Measurements from ENCODE around the gene ABCG2.

ABCG2 gene

DNA sequence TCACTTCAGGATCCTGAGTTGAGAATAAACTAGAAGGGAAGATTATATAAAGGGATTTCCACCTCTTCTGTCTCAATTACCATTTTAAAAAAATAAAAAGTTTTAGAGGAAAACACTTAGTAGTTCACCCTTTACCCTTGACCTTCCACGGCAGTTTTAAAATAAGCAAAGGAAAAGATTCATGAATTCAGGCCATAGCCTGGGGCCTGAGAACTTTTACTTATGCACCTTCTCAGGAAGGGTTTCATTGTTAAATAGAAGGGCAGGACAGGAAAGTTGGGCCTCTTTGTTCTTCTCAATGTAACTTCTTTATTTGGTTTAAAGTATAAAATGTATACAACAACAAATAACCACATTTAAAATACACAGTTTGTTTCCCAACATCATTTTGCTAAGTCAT lies 96.1 kb downstream of the ABCG2 start:
- no peak for DNase-seq

GRCh38 chr4:88060431-88060830 lies 98.0 kb downstream of the ABCG2 start:
- DNase-seq: no peak

- no peak for DNase-seq
Observed at GRCh38 chr4:88059766-88060165, 98.7 kb downstream of the ABCG2 start.

DNA sequence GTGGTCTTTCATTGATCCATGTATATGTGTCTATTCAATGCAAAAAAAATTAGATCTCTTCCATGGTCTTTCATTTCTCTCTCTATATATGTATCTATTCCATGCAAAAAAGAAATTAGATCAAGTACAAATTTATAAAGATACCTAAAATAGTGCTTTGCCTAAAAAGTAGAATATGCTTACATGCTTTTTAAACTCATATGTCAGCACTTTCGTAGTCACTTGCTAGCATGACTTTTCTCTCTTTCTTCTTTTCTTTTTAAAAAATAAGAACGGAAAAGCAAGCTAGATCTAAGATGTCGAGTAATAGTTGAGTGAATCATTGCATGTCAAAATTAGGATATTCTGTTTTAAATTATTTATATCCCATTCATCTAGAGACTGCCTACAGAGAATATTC lies 100.1 kb downstream of the ABCG2 start:
- DNase-seq: no peak

GRCh38 chr4:88054901-88055300 lies 103.5 kb downstream of the ABCG2 start:
- no peak for DNase-seq

DNA sequence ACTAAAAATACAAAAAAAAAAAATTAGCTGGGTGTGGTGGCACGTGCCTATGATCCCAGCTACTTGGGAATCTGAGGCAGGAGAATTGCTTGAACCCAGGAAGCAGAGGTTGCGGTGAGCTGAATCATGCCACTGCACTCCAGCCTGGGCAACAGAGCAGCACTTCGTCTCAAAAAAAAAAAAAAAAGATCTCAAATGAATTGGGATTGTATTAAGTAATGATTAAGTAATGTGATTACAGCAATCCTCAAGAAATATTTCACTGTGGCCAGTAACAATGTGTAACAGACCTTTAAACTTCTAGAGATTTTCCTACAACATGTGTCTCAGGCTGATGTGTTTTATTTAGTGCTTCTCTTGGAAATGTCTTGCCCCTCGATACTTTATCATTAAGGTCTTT lies 104.2 kb downstream of the ABCG2 start:
- DNase-seq: no peak

DNA sequence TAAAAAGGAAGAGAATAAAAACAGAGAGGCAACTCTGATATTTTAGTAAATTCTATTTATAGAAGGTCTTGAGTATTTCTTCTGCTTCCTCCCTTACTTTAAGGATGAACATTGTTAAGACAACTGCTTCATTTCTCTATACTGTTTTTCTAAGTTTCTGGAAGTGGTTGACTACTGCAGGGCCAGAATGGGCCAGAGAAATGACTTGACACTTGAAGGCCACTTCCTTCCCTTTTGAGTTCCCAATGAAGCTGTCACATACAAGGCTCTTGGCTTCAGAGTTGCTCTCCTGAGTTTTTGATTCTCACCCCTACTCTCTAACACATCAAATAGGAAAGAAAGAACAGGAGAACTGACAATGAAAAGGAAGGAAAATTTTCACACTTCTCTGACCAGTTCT lies 113.4 kb downstream of the ABCG2 start:
- no peak for DNase-seq

- DNase-seq: no peak
Observed at GRCh38 chr4:88043586-88044340, 114.7 kb downstream of the ABCG2 start.

- DNase-seq: no peak
Observed at GRCh38 chr4:88043001-88043400, 115.4 kb downstream of the ABCG2 start.

- DNase-seq: no peak
Observed at GRCh38 chr4:88041626-88042025, 116.8 kb downstream of the ABCG2 start.

DNA sequence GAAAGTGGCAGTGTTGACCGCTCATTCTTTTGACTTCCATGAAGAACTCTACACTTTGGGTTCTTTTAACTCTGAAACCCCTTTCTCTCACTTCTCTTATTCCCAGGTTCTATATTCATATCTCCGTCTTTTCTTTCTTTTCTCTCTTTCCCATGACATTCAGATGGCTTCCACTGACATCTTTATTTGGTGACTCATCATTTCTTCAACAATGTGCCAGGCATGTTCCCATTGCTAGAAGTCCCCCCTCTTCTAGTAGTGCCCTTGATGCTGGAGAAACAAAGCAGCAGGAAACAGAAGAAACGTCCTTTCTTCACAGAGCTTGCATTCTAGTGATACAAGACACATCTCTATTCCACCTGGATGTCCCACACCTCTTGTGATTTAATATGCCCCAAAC lies 117.7 kb downstream of the ABCG2 start:
- DNase-seq: no peak

Measured in NCI-H2171 treated with DMSO at 0.1 percent for 48 hours (cell line).